GM21423 (cell line): ENCODE results near the gene ATCAY.
"Not testable (repeated sequence)": the region's sequence is repeated elsewhere in the genome, so short reads cannot be mapped to it uniquely, and the experiment has no call there.

Experiments
- ATAC-seq: cut with Tn5 transposase; IDR thresholded peaks from one replicate; pipeline ENCODE4 v1.9.1; 2021; ENCODE audit warnings: mild to moderate bottlenecking, moderate library complexity; ENCODE audit not compliant: unreplicated experiment

The ATCAY gene

GRCh38 chr19:3852614-3853254 is 27.8 kb upstream of the ATCAY start:
- ATAC-seq = no peak

- no peak for ATAC-seq
Observed at GRCh38 chr19:3855320-3855719, 25.2 kb upstream of the ATCAY start.

- ATAC-seq = no peak
Observed at GRCh38 chr19:3857449-3858003, 23.0 kb upstream of the ATCAY start.

- no peak for ATAC-seq
Observed at GRCh38 chr19:3860499-3860898, 20.0 kb upstream of the ATCAY start.

- ATAC-seq = no peak
Observed at GRCh38 chr19:3862826-3863500, 17.5 kb upstream of the ATCAY start.

GRCh38 chr19:3863648-3864047 is 16.8 kb upstream of the ATCAY start:
- ATAC-seq = no peak

GRCh38 chr19:3866910-3867638 is 13.4 kb upstream of the ATCAY start:
- ATAC-seq = no peak

- ATAC-seq = no peak
Observed at GRCh38 chr19:3867971-3868769, 12.3 kb upstream of the ATCAY start.

- ATAC-seq = no peak
Observed at GRCh38 chr19:3868770-3869456, 11.6 kb upstream of the ATCAY start, which contains the start of gene ZFR2. Gene ZFR2, minus strand, starts transcription at chr19:3869038. Its CDS starts 21 bp downstream, at chr19:3869017.

GRCh38 chr19:3873151-3873550 is 7.3 kb upstream of the ATCAY start:
- ATAC-seq = no peak

- not testable (repeated sequence) for ATAC-seq
Observed at GRCh38 chr19:3874695-3875094, 5.8 kb upstream of the ATCAY start.

GRCh38 chr19:3879656-3880055 is 829 bp upstream of the ATCAY start:
- no peak for ATAC-seq

GRCh38 chr19:3881272-3882040 is 971 bp downstream of the ATCAY start:
- no peak for ATAC-seq

- no peak for ATAC-seq
Observed at GRCh38 chr19:3882041-3882384, 1.5 kb downstream of the ATCAY start.

- ATAC-seq = no peak
Observed at GRCh38 chr19:3890591-3890990, 10.1 kb downstream of the ATCAY start.

GRCh38 chr19:3893509-3894179 is 13.2 kb downstream of the ATCAY start:
- ATAC-seq = no peak

- not testable (repeated sequence) for ATAC-seq
Observed at GRCh38 chr19:3894959-3895358, 14.5 kb downstream of the ATCAY start.

GRCh38 chr19:3895788-3896187 is 15.3 kb downstream of the ATCAY start:
- ATAC-seq = no peak

GRCh38 chr19:3897936-3898335 is 17.5 kb downstream of the ATCAY start:
- ATAC-seq = no peak
